Endothelial cell of umbilical vein (primary cell): ENCODE data around the gene PDE8B.

Source experiments
- CTCF ChIP-seq, 2 donors: IDR thresholded peaks; 1 replicate in 1 of 2; 2 replicates in 1 of 2; pipeline ENCODE4 v1.5.1; 2011; ENCODE audit warnings: low read length in 2 of 2, mild to moderate bottlenecking in 2 of 2, moderate library complexity in 2 of 2, control low read depth in 1 of 2, inconsistent platforms in 1 of 2, low read depth in 1 of 2; ENCODE audit not compliant: insufficient read depth in 1 of 2; ENCODE audit errors: extremely low read depth in 1 of 2
- EZH2 ChIP-seq: IDR thresholded peaks from 2 replicates; pipeline ENCODE4 v1.6.1; 2012; ENCODE audit warnings: borderline replicate concordance, low read depth, mild to moderate bottlenecking, moderate library complexity, low read length, inconsistent platforms; ENCODE audit not compliant: severe bottlenecking
- FOS ChIP-seq: IDR thresholded peaks from 2 replicates; pipeline ENCODE4 v1.6.1; 2011; ENCODE audit warnings: mild to moderate bottlenecking, low read length, moderate library complexity, borderline replicate concordance; ENCODE audit not compliant: insufficient read depth
- GATA2 ChIP-seq: IDR thresholded peaks from 2 replicates; pipeline ENCODE4 v1.7.0; 2011; ENCODE audit warnings: low read depth, mild to moderate bottlenecking, moderate library complexity, mixed read lengths, low read length; ENCODE audit not compliant: insufficient read length, insufficient read depth
- JUN ChIP-seq: IDR thresholded peaks from 2 replicates; pipeline ENCODE4 v1.6.1; 2011; ENCODE audit warnings: borderline replicate concordance, low read depth; ENCODE audit not compliant: insufficient read length, insufficient read depth
- MAX ChIP-seq: IDR thresholded peaks from 2 replicates; pipeline ENCODE4 v1.6.1; 2011; ENCODE audit not compliant: insufficient read depth, insufficient read length
- POLR2A ChIP-seq: IDR thresholded peaks from 2 replicates; pipeline ENCODE4 v1.6.1; 2012; ENCODE audit warnings: low read depth, mild to moderate bottlenecking, control low read depth, low read length
- POLR2AphosphoS5 ChIP-seq: IDR thresholded peaks from 2 replicates; pipeline ENCODE4 v1.6.1; 2012; ENCODE audit warnings: low read depth, mild to moderate bottlenecking, control low read depth, low read length, moderate library complexity; ENCODE audit not compliant: insufficient read depth

- TF ChIP-seq CTCF (IDR thresholded peaks at IDR 0.05; ENCODE audit: extremely low read depth in 1 of 2, insufficient read depth in 1 of 2, low read depth in 1 of 2, low read length in 2 of 2) (no peak), MAX (no peak), POLR2A (no peak), EZH2 (no peak), FOS (no peak), POLR2AphosphoS5 (no peak), JUN (no peak), GATA2 (no peak)
These were observed 214.4 kb downstream of the PDE8B start for GRCh38 chr5:77424921-77425320.
